K562 (cell line): ENCODE measurements around the gene GPX2. TPM values are rescaled to one million over a fixed set of nuclear protein-coding genes. Genes with fewer than 3 reads are reported as not detected.
A peak's percentile ranks its signal among the peaks of the same experiment; 100 is the strongest.

Experiments
- ATAC-seq: fragments of 200-7000 bp; cut with Tn5 transposase; 3 replicates; pipeline ENCODE4 v1.9.1; 2020; ENCODE audit warnings: moderate library complexity
- BruUV-seq: library from RNA; stranded (reverse); fragments of 400-500 nt; replicated peaks from 2 replicates; lab custom pipeline; 2021; lab: Mats Ljungman, UMichigan
- CTCF ChIA-PET: fragments of 300-600 bp; formaldehyde crosslinking; extraction: SDS; loops from one replicate; lab custom pipeline; 2021; ENCODE audit warnings: low intra/inter-chr PET ratio; lab: Yijun Ruan, JAX
- POLR2A ChIA-PET: fragments of 300-600, 350-650 bp; sonication (Branson Sonifier 250); formaldehyde crosslinking; extraction: SDS; loops from one replicate; lab custom pipeline; 2021; ENCODE audit warnings: antibody characterized with exemption, inconsistent platforms; lab: Yijun Ruan, JAX
- DNase-seq, 4 experiments: peaks; one replicate each; pipeline versions ENCODE4 v3.0.0 to v3.0.0-alpha.2; 2011 to 2018; ENCODE audit warnings: low spot score in 3 of 4, mixed read lengths in 3 of 4; ENCODE audit errors: extremely low read depth in 1 of 4
- FAIRE-seq: peaks from 2 replicates; lab custom pipeline; 2011; peaks lifted over from hg19 to GRCh38; lab: Jason Lieb, UNC
- H2AFZ ChIP-seq: 2 replicates; pipeline ENCODE4 v1.6.0; 2011; ENCODE audit warnings: low read depth, low read length, control low read depth, inconsistent platforms
- H3K27ac ChIP-seq: fragments of 200-600 bp; 3 replicates; pipeline ENCODE4 v1.8.0; 2011; ENCODE audit warnings: low read depth, mild to moderate bottlenecking, control low read depth, inconsistent platforms, low read length, moderate library complexity, mixed read lengths; ENCODE audit errors: extremely low read depth
- H3K27me3 ChIP-seq, 2 experiments: fragments of 300-600 bp in 1 of 2; 2 replicates in 1 of 2; 3 replicates in 1 of 2; pipeline versions ENCODE4 v1.6.0 to v1.8.0; 2011; ENCODE audit warnings: inconsistent platforms in 2 of 2, low read length in 2 of 2, mild to moderate bottlenecking in 1 of 2, mixed read lengths in 1 of 2, moderate library complexity in 1 of 2; ENCODE audit not compliant: control insufficient read depth in 2 of 2, insufficient read depth in 2 of 2
- H3K36me3 ChIP-seq: fragments of 300-600 bp; 3 replicates; pipeline ENCODE4 v1.8.0; 2011; ENCODE audit warnings: mild to moderate bottlenecking, low read length, inconsistent platforms; ENCODE audit not compliant: control insufficient read depth, insufficient read depth
- H3K4me1 ChIP-seq, 2 experiments: fragments of 200-600 bp in 1 of 2; replicated peaks in 1 of 2; 2 replicates in 1 of 2; 3 replicates in 1 of 2; pipeline versions ENCODE4 v1.5.1 to v1.8.0; 2011; ENCODE audit warnings: inconsistent platforms in 2 of 2, low read length in 2 of 2, mild to moderate bottlenecking in 1 of 2, mixed read lengths in 1 of 2, moderate library complexity in 1 of 2; ENCODE audit not compliant: control insufficient read depth in 2 of 2, insufficient read depth in 2 of 2
- H3K4me2 ChIP-seq: 2 replicates; pipeline ENCODE4 v1.6.1; 2011; ENCODE audit warnings: low read length, control low read depth, inconsistent platforms, mixed read lengths; ENCODE audit not compliant: insufficient read depth
- H3K4me3 ChIP-seq: fragments of 200-600 bp; sonication (generic), shearing (Covaris generic); 2 replicates; pipeline ENCODE4 v1.5.1; 2016; ENCODE audit warnings: control low read depth, inconsistent platforms
- H3K79me2 ChIP-seq: fragments of 200-600 bp; 3 replicates; pipeline ENCODE4 v1.8.0; 2011; ENCODE audit warnings: low read length, inconsistent platforms; ENCODE audit not compliant: control insufficient read depth, insufficient read depth
- H3K9ac ChIP-seq, 2 experiments: 2 replicates each; pipeline versions ENCODE4 v1.6.0 to v1.6.1; 2011; ENCODE audit warnings: low read depth in 2 of 2, low read length in 2 of 2, control low read depth in 1 of 2, inconsistent platforms in 1 of 2, mild to moderate bottlenecking in 1 of 2, mixed read lengths in 1 of 2; ENCODE audit not compliant: insufficient read depth in 1 of 2
- H3K9me1 ChIP-seq: one replicate; pipeline ENCODE4 v1.6.0; 2011; ENCODE audit warnings: inconsistent platforms, mild to moderate bottlenecking, low read length, moderate library complexity; ENCODE audit not compliant: control insufficient read depth, insufficient read depth
- H3K9me3 ChIP-seq: replicated peaks from 2 replicates; pipeline ENCODE4 v1.5.1; 2011; ENCODE audit warnings: low read depth, low read length, inconsistent platforms; ENCODE audit not compliant: control insufficient read depth, insufficient read depth
- H4K20me1 ChIP-seq: replicated peaks from 2 replicates; pipeline ENCODE4 v1.6.1; 2011; ENCODE audit warnings: low read length, inconsistent platforms, mixed read lengths; ENCODE audit not compliant: control insufficient read depth, insufficient read depth
- CBX2 ChIP-seq: fragments of 200-600 bp; sonication (generic); IDR thresholded peaks from one replicate; pipeline ENCODE4 v1.6.1; 2012; ENCODE audit warnings: mild to moderate bottlenecking, low read length, inconsistent platforms; ENCODE audit not compliant: insufficient read depth, poor library complexity, severe bottlenecking
- CXXC5 ChIP-seq: fragments of 250-450 bp; sonication (Bioruptor Pico); IDR thresholded peaks from 2 replicates; pipeline ENCODE4 v1.8.0; 2022; ENCODE audit warnings: inconsistent platforms, mild to moderate bottlenecking, moderate library complexity
- EHMT2 ChIP-seq: fragments of 450-650 bp; IDR thresholded peaks from 2 replicates; pipeline ENCODE4 v1.6.1; 2018; ENCODE audit warnings: antibody characterized with exemption
- JUND ChIP-seq, 2 experiments: IDR thresholded peaks; 2 replicates in 1 of 2; 3 replicates in 1 of 2; pipeline ENCODE4 v1.6.1; 2011; ENCODE audit warnings: borderline replicate concordance in 2 of 2, low read depth in 2 of 2, low read length in 2 of 2, improper control_type of control experiment in 1 of 2, missing biosample characterization in 1 of 2, missing genetic modification characterization in 1 of 2, missing genetic modification reagents in 1 of 2
- MEIS2 ChIP-seq: fragments of 450-650 bp; IDR thresholded peaks from 2 replicates; pipeline ENCODE4 v1.6.1; 2014; ENCODE audit warnings: mild to moderate bottlenecking; ENCODE audit not compliant: partially characterized antibody
- MTF1 ChIP-seq: fragments of 250-450 bp; sonication (Bioruptor Pico); IDR thresholded peaks from 2 replicates; pipeline ENCODE4 v1.9.0; 2021; ENCODE audit warnings: moderate library complexity, mild to moderate bottlenecking, inconsistent platforms, borderline replicate concordance
- NFXL1 ChIP-seq: fragments of 450-650 bp; formaldehyde crosslinking; IDR thresholded peaks from 2 replicates; pipeline ENCODE4 v1.4.0; 2021; ENCODE audit warnings: mild to moderate bottlenecking
- RAD21 ChIP-seq, 2 experiments: fragments of 250-450 bp in 1 of 2; fragments of 450-650 bp in 1 of 2; sonication (Bioruptor Pico) in 1 of 2; formaldehyde crosslinking in 1 of 2; IDR thresholded peaks in 1 of 2; conservative IDR thresholded peaks in 1 of 2; 2 replicates each; pipeline versions ENCODE4 v1.4.0 to v1.8.0; 2020 to 2022; ENCODE audit warnings: mild to moderate bottlenecking in 2 of 2, moderate library complexity in 1 of 2
- TCF7L2 ChIP-seq: fragments of 150-350 bp; IDR thresholded peaks from 2 replicates; pipeline ENCODE4 v1.6.1; 2016; ENCODE audit warnings: low read depth, mild to moderate bottlenecking, low read length, moderate library complexity
- ZNF444 ChIP-seq: fragments of 250-450 bp; sonication (Bioruptor Pico); IDR thresholded peaks from 2 replicates; pipeline ENCODE4 v1.4.0; 2020; ENCODE audit warnings: mild to moderate bottlenecking, moderate library complexity
- ZNF707 ChIP-seq: fragments of 250-450 bp; sonication (Bioruptor Pico); conservative IDR thresholded peaks from 2 replicates; pipeline ENCODE4 v1.8.0; 2022; ENCODE audit warnings: inconsistent platforms, mild to moderate bottlenecking, moderate library complexity
- WGBS: fragments of 100-300 bp; shearing (Covaris generic); methylation state at CpG from one replicate; pipeline ENCODE4 v1.1.6; 2016; ENCODE audit warnings: low coverage, mixed read lengths; ENCODE audit not compliant: insufficient coverage; ENCODE audit errors: missing lambda C conversion rate; 5-methylcytosine and 5-hydroxymethylcytosine counted together
- in situ Hi-C: fragments of 300-500 bp; cut with MboI; formaldehyde crosslinking; loops from 4 replicates; pipeline ENCODE4 v1.15.0; 2018; ENCODE audit warnings: inconsistent platforms, mixed read lengths
- intact Hi-C: fragments of 100-400 bp; cut with micrococcal nuclease; formaldehyde crosslinking; loops from 2 replicates; pipeline ENCODE4 v1.14.2; 2022
- polyA plus RNA-seq, 8 experiments: library from polyadenylated mRNA; depleted of rRNA in 4 of 8; stranded (reverse) in 5 of 8; unstranded in 3 of 8; fragments of >200 nt; fragmentation: Nextera tagmentation in 2 of 8; fragmentation: Illumina TruSeq in 1 of 8; extraction: Ambion mirVana in 2 of 8; extraction: Trizol in 1 of 8; gene quantifications; 2 replicates each; pipeline versions ENCODE4 v1.2.1 to v1.2.3, GENCODE V29; 2011 to 2014; ENCODE audit warnings: inconsistent platforms in 1 of 8, missing spikeins in 1 of 8
- total RNA-seq, 7 experiments: library from RNA; depleted of rRNA in 6 of 7; stranded (reverse); fragments of >200 nt in 6 of 7; fragmentation: Illumina TruSeq in 2 of 7; extraction: Trizol in 2 of 7; gene quantifications; 2 replicates each; pipeline versions ENCODE4 v1.2.1 to v1.2.3, GENCODE V29; 2011 to 2021; ENCODE audit warnings: low replicate concordance in 1 of 7
- TF ChIP-seq, protein P1 (sequence below): fragments of 250-450 bp; sonication (Bioruptor Pico); IDR thresholded peaks from 2 replicates; pipeline ENCODE4 v1.5.0; 2021; ENCODE audit warnings: mild to moderate bottlenecking, borderline replicate concordance
- TF ChIP-seq, protein P2 (sequence below): fragments of 250-450 bp; sonication (Bioruptor Pico); IDR thresholded peaks from 2 replicates; pipeline ENCODE4 v1.5.0; 2020; ENCODE audit warnings: mild to moderate bottlenecking
- TF ChIP-seq, protein P3 (sequence below): fragments of 150-350 bp; conservative IDR thresholded peaks from 2 replicates; pipeline ENCODE4 v1.6.1; 2014; ENCODE audit warnings: low read length

GPX2 gene
- total and polyA plus RNA-seq, 9 of the 15 experiments (the other 6 are each of a cell fraction or from before 2014, with no cell fraction given): 0.24 TPM; not detected in 8

DNA sequence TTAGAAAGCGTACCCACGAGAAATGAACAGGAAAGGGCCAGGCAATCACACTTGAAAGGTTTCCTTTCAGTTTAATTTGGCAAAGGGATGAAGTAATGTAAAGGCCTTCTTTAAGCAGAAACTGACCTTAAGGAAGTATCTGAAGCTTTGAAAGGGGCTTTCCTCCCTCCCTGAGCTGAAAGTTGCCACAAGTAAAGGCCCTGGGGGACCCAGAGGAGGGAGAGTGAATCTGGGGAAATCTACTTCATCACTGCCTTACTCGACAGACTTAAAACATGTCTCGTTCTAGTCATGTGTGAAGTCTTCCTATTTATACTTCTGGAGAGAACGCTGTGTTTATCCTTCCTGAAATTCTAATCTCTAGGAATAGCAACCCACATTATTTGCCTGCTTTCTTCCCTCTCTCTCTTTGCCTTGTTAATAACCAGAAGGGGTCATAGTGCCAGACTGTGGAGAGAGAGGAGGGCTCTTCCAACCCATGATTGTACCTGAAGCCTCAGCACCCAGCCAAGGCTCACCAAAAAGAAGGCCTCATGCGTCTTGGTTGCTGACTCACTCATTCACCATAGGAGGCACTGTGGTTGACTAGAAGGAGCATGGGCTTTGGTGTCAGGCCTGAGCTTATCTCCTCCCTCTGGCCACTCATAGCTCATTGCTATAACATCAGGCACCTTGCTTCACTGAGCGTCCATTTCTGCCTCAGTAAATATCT, 10.2 kb upstream of the GPX2 start:
- H3K4me1 ChIP-seq: peaks cover 0 to 3% of the 10 kb centered on the region in 2 experiments; a peak in 2 of 5 replicates
- no peaks in the 10 kb centered on the region for H3K9me1 ChIP-seq
- H3K9me3 ChIP-seq: no peaks in the 10 kb centered on the region
- H2AFZ ChIP-seq: peak overlapping the region; percentile 12; the same call in 1 of the 2 replicates
- CTCF ChIA-PET: no interaction called here
- H3K27ac ChIP-seq: no peak overlapping the region
- no peaks in the 10 kb centered on the region for H3K27me3 ChIP-seq
- intact Hi-C loops: no loop called here
- in situ Hi-C loops: no loop called here
- H3K4me2 ChIP-seq: no peak overlapping the region
- 21% methylated on average over 5 of the region's 7 CpGs for WGBS
- FAIRE-seq (peak; percentile 90), ATAC-seq (peak; percentile 96), DNase-seq (peak; percentile 42 to 65 (median 53))
- BruUV-seq: no TSS peak
- POLR2A ChIA-PET: interaction anchor here (0.5 to 1.3 kb wide), 5 partner anchors 9 to 412 kb away, joined by 3 to 6 read pairs (median 3); no protein-coding TSS in a partner anchor
- no peak overlapping the region for H3K9ac ChIP-seq
- H3K36me3 ChIP-seq: no peaks in the 10 kb centered on the region
- no peak overlapping the region for H3K4me3 ChIP-seq
- H4K20me1 ChIP-seq: no peaks in the 10 kb centered on the region
- H3K79me2 ChIP-seq: no peaks in the 10 kb centered on the region
- TF ChIP-seq MEIS2 (no peak), MTF1 (CRISPR knock-in tag) (no peak), TCF7L2 (no peak), ZNF444 (CRISPR knock-in tag) (no peak), ZNF707 (no peak), RAD21 (CRISPR knock-in tag; conservative IDR thresholded peaks at IDR 0.05 in 1 of 2, IDR thresholded peaks at IDR 0.05 in 1 of 2) (peak in 1 of 2 experiments; percentile 36; a peak in 2 of 4 replicates), JUND (IDR thresholded peaks at IDR 0.05; ENCODE audit: borderline replicate concordance, low read depth, low read length) (peak; percentile 58; the same call in 1 of the 2 replicates), JUND (tag; IDR thresholded peaks at IDR 0.05; ENCODE audit: borderline replicate concordance, low read depth, low read length) (peak; percentile 23; the same call in 1 of the 3 replicates), CBX2 (no peak), EHMT2 (no peak), NFXL1 (CRISPR knock-in tag) (no peak), CXXC5 (CRISPR knock-in tag) (no peak)
- TF ChIP-seq, protein P1, sequence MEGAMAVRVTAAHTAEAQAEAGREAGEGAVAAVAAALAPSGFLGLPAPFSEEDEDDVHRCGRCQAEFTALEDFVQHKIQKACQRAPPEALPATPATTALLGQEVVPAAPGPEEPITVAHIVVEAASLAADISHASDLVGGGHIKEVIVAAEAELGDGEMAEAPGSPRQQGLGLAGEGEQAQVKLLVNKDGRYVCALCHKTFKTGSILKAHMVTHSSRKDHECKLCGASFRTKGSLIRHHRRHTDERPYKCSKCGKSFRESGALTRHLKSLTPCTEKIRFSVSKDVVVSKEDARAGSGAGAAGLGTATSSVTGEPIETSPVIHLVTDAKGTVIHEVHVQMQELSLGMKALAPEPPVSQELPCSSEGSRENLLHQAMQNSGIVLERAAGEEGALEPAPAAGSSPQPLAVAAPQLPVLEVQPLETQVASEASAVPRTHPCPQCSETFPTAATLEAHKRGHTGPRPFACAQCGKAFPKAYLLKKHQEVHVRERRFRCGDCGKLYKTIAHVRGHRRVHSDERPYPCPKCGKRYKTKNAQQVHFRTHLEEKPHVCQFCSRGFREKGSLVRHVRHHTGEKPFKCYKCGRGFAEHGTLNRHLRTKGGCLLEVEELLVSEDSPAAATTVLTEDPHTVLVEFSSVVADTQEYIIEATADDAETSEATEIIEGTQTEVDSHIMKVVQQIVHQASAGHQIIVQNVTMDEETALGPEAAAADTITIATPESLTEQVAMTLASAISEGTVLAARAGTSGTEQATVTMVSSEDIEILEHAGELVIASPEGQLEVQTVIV (CRISPR knock-in tag): no peak
- TF ChIP-seq, protein P2, sequence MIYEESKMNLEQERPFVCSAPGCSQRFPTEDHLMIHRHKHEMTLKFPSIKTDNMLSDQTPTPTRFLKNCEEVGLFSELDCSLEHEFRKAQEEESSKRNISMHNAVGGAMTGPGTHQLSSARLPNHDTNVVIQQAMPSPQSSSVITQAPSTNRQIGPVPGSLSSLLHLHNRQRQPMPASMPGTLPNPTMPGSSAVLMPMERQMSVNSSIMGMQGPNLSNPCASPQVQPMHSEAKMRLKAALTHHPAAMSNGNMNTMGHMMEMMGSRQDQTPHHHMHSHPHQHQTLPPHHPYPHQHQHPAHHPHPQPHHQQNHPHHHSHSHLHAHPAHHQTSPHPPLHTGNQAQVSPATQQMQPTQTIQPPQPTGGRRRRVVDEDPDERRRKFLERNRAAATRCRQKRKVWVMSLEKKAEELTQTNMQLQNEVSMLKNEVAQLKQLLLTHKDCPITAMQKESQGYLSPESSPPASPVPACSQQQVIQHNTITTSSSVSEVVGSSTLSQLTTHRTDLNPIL: no peak
- TF ChIP-seq, protein P3, sequence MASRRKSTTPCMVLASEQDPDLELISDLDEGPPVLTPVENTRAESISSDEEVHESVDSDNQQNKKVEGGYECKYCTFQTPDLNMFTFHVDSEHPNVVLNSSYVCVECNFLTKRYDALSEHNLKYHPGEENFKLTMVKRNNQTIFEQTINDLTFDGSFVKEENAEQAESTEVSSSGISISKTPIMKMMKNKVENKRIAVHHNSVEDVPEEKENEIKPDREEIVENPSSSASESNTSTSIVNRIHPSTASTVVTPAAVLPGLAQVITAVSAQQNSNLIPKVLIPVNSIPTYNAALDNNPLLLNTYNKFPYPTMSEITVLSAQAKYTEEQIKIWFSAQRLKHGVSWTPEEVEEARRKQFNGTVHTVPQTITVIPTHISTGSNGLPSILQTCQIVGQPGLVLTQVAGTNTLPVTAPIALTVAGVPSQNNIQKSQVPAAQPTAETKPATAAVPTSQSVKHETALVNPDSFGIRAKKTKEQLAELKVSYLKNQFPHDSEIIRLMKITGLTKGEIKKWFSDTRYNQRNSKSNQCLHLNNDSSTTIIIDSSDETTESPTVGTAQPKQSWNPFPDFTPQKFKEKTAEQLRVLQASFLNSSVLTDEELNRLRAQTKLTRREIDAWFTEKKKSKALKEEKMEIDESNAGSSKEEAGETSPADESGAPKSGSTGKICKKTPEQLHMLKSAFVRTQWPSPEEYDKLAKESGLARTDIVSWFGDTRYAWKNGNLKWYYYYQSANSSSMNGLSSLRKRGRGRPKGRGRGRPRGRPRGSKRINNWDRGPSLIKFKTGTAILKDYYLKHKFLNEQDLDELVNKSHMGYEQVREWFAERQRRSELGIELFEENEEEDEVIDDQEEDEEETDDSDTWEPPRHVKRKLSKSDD: no peak
